ENCODE data around the gene ENTHD1. TPM values are rescaled to one million over a fixed set of nuclear protein-coding genes. Genes with fewer than 3 reads are reported as not detected.

Gene ENTHD1
- total and polyA plus RNA-seq, 12 donors = 0.09 TPM; not detected in 11

- Histone ChIP-seq H3K27me3 (peaks cover 0 to 76% (median 62%) of the 10 kb centered on the region in 7 donors), H3K27ac (no peak overlapping the region), H3K36me3 (no peaks in the 10 kb centered on the region), H3K9me3 (no peaks in the 10 kb centered on the region), H3K4me1 (no peaks in the 10 kb centered on the region), H3K4me3 (no peak overlapping the region)
- DNase-seq (no peak), ATAC-seq (no peak)
- no peak for TF ChIP-seq CTCF (IDR thresholded peaks at IDR 0.05)
- WGBS, 2 donors = 0% methylated on average over 1 of the region's 1 CpG
- intact Hi-C loops (cut with DNase I) = no loop called here
These were observed 60.5 kb downstream of the ENTHD1 start for GRCh38 chr22:39833093-39833492.

- DNase-seq (no peak), ATAC-seq (no peak)
- Histone ChIP-seq H3K4me3 (no peak overlapping the region), H3K27ac (no peak overlapping the region), H3K27me3 (peaks cover 0 to 78% (median 66%) of the 10 kb centered on the region in 7 donors), H3K9me3 (no peaks in the 10 kb centered on the region), H3K4me1 (no peaks in the 10 kb centered on the region), H3K36me3 (no peaks in the 10 kb centered on the region)
- intact Hi-C loops (cut with DNase I) = no loop called here
- WGBS, 2 donors = 31 to 32% methylated on average over 7 of the region's 7 CpGs
- no peak for TF ChIP-seq CTCF (IDR thresholded peaks at IDR 0.05)
These were observed 60.9 kb downstream of the ENTHD1 start for GRCh38 chr22:39832627-39833074.

- Histone ChIP-seq H3K27ac (no peak overlapping the region), H3K27me3 (peaks cover 0 to 62% (median 38%) of the 10 kb centered on the region in 7 donors)
- WGBS, 2 donors = 88 to 91% methylated on average over 3 of the region's 3 CpGs
These were observed 67.9 kb downstream of the ENTHD1 start for GRCh38 chr22:39825661-39826102.

GRCh38 chr22:39821008-39821407 is 72.6 kb downstream of the ENTHD1 start:
- Histone ChIP-seq H3K4me1 (peaks cover 0 to 6% (median 0%) of the 10 kb centered on the region in 9 donors), H3K27ac (no peak overlapping the region), H3K4me3 (no peak overlapping the region), H3K36me3 (no peaks in the 10 kb centered on the region), H3K9me3 (no peaks in the 10 kb centered on the region), H3K27me3 (peaks cover 0 to 45% (median 13%) of the 10 kb centered on the region in 7 donors)
- no peak for TF ChIP-seq CTCF (IDR thresholded peaks at IDR 0.05)
- ATAC-seq = no peak
- 70 to 73% methylated on average over 3 of the region's 3 CpGs for WGBS, 2 donors
- intact Hi-C loops (cut with DNase I) = no loop called here
- DNase-seq = no peak

More at GRCh38 chr22:39825661-39826102, 67.9 kb downstream of the ENTHD1 start:
- DNase-seq (no peak), ATAC-seq (no peak)
- Histone ChIP-seq H3K36me3 (no peaks in the 10 kb centered on the region), H3K4me1 (no peaks in the 10 kb centered on the region), H3K4me3 (no peak overlapping the region), H3K9me3 (no peaks in the 10 kb centered on the region)
- intact Hi-C loops (cut with DNase I) = no loop called here
- no peak for TF ChIP-seq CTCF (IDR thresholded peaks at IDR 0.05)

All from heart right ventricle (tissue), 16 donors.